HEK293T (cell line): Measurements from ENCODE around the gene AIF1L.
"Not testable (repeated sequence)": the region's sequence is repeated elsewhere in the genome, so short reads cannot be mapped to it uniquely, and the experiment has no call there.

Experiments
- ARNT ChIP-seq: fragments of 450-650 bp; IDR thresholded peaks from 2 replicates; pipeline ENCODE4 v1.6.1; 2017; ENCODE audit warnings: mild to moderate bottlenecking
- BHLHE40 ChIP-seq: fragments of 450-650 bp; IDR thresholded peaks from 2 replicates; pipeline ENCODE4 v1.6.1; 2016; ENCODE audit warnings: mild to moderate bottlenecking, moderate library complexity, borderline replicate concordance
- ELF4 ChIP-seq: fragments of 450-650 bp; IDR thresholded peaks from 2 replicates; pipeline ENCODE4 v1.6.1; 2017; ENCODE audit warnings: antibody characterized with exemption
- FOXK2 ChIP-seq: fragments of 450-650 bp; IDR thresholded peaks from 2 replicates; pipeline ENCODE4 v1.6.1; 2016; ENCODE audit warnings: mild to moderate bottlenecking
- FOXM1 ChIP-seq: fragments of 450-650 bp; IDR thresholded peaks from 2 replicates; pipeline ENCODE4 v1.6.1; 2017; ENCODE audit warnings: mild to moderate bottlenecking, borderline replicate concordance
- L3MBTL2 ChIP-seq: fragments of 450-650 bp; conservative IDR thresholded peaks from 2 replicates; pipeline ENCODE4 v1.6.1; 2016; ENCODE audit warnings: mild to moderate bottlenecking
- LEF1 ChIP-seq: fragments of 450-650 bp; IDR thresholded peaks from 2 replicates; pipeline ENCODE4 v1.6.1; 2017; ENCODE audit warnings: mild to moderate bottlenecking, borderline replicate concordance
- NFRKB ChIP-seq: fragments of 450-650 bp; IDR thresholded peaks from 2 replicates; pipeline ENCODE4 v1.6.1; 2016; ENCODE audit warnings: mild to moderate bottlenecking, moderate library complexity
- TARDBP ChIP-seq: fragments of 450-650 bp; IDR thresholded peaks from 2 replicates; pipeline ENCODE4 v1.6.1; 2016
- ZNF384 ChIP-seq: fragments of 450-650 bp; IDR thresholded peaks from 2 replicates; pipeline ENCODE4 v1.6.1; 2016

- TF ChIP-seq NFRKB, BHLHE40, LEF1, ELF4, FOXM1, ARNT, L3MBTL2, ZNF384, TARDBP, FOXK2: not testable (repeated sequence)
Observed at GRCh38 chr9:131099845-131100244, 3.5 kb downstream of the AIF1L start.
